ENCODE results near the gene ZDHHC20.

The ZDHHC20 gene

GRCh38 chr13:21326155-21327031 lies 132.7 kb downstream of the ZDHHC20 start:
- peak; percentile 51 for DNase-seq (ENCODE audit: low spot score)

GRCh38 chr13:21324803-21325202 lies 134.3 kb downstream of the ZDHHC20 start:
- DNase-seq (ENCODE audit: low spot score), result peak; percentile 40

- DNase-seq (ENCODE audit: low spot score), result no peak
Observed at GRCh38 chr13:21322988-21323387, 136.1 kb downstream of the ZDHHC20 start.

All from kidney tubule cell (primary cell).